ENCODE measurements around the gene LRFN3.
"Not testable (repeated sequence)": the region's sequence is repeated elsewhere in the genome, so short reads cannot be mapped to it uniquely, and the experiment has no call there.

Gene LRFN3

GRCh38 chr19:35966771-35967170 lies 30.6 kb downstream of the LRFN3 start:
- CTCF ChIA-PET, result no interaction called here
- DNase-seq (ENCODE audit: extremely low spot score), result no peak
- POLR2A ChIA-PET, result no interaction called here
- TF ChIP-seq LEF1 (IDR thresholded peaks at IDR 0.05; ENCODE audit: borderline replicate concordance) (no peak), HDGF (IDR thresholded peaks at IDR 0.05; ENCODE audit: borderline replicate concordance) (no peak), BHLHE40 (IDR thresholded peaks at IDR 0.05; ENCODE audit: borderline replicate concordance) (no peak), ELF4 (IDR thresholded peaks at IDR 0.05) (no peak), PKNOX1 (IDR thresholded peaks at IDR 0.05) (no peak), CTBP1 (IDR thresholded peaks at IDR 0.05; ENCODE audit: borderline replicate concordance) (no peak), L3MBTL2 (conservative IDR thresholded peaks at IDR 0.05) (no peak), SUZ12 (IDR thresholded peaks at IDR 0.05) (no peak), FOXM1 (IDR thresholded peaks at IDR 0.05; ENCODE audit: borderline replicate concordance) (no peak)

- CTCF ChIA-PET, result no interaction called here
Observed at GRCh38 chr19:35973487-35973886, 37.3 kb downstream of the LRFN3 start.

GRCh38 chr19:35975608-35976214 lies 39.5 kb downstream of the LRFN3 start:
- DNase-seq (ENCODE audit: extremely low spot score), result peak; percentile 46
- ChIA-PET POLR2A (interaction anchor here (0.8 to 1.0 kb wide), 2 partner anchors 29 to 328 kb away, joined by 3 read pairs; partner anchors contain the start of gene COX6B1), CTCF (no interaction called here)
- TF ChIP-seq SUZ12 (IDR thresholded peaks at IDR 0.05) (no peak), NFRKB (IDR thresholded peaks at IDR 0.05) (no peak), ARNT (IDR thresholded peaks at IDR 0.05) (no peak), FOXM1 (IDR thresholded peaks at IDR 0.05; ENCODE audit: borderline replicate concordance) (no peak), CTBP1 (IDR thresholded peaks at IDR 0.05; ENCODE audit: borderline replicate concordance) (no peak), ELF4 (IDR thresholded peaks at IDR 0.05) (no peak), BHLHE40 (IDR thresholded peaks at IDR 0.05; ENCODE audit: borderline replicate concordance) (no peak), ZNF384 (IDR thresholded peaks at IDR 0.05) (no peak), HDGF (IDR thresholded peaks at IDR 0.05; ENCODE audit: borderline replicate concordance) (no peak), FOXK2 (IDR thresholded peaks at IDR 0.05) (no peak), SP1 (IDR thresholded peaks at IDR 0.05) (no peak), TARDBP (IDR thresholded peaks at IDR 0.05) (no peak), LEF1 (IDR thresholded peaks at IDR 0.05; ENCODE audit: borderline replicate concordance) (no peak)

More at GRCh38 chr19:35973487-35973886, 37.3 kb downstream of the LRFN3 start:
- DNase-seq (ENCODE audit: extremely low spot score), result no peak
- POLR2A ChIA-PET, result no interaction called here
- no peak for TF ChIP-seq TARDBP (IDR thresholded peaks at IDR 0.05)
- no peak for TF ChIP-seq SP1 (IDR thresholded peaks at IDR 0.05)
- TF ChIP-seq HDGF (IDR thresholded peaks at IDR 0.05; ENCODE audit: borderline replicate concordance), result no peak
- TF ChIP-seq FOXA1 (IDR thresholded peaks at IDR 0.05), result no peak
- no peak for TF ChIP-seq NFRKB (IDR thresholded peaks at IDR 0.05)
- no peak for TF ChIP-seq FOXK2 (IDR thresholded peaks at IDR 0.05)
- TF ChIP-seq PKNOX1 (IDR thresholded peaks at IDR 0.05), result no peak
- no peak for TF ChIP-seq ZNF384 (IDR thresholded peaks at IDR 0.05)
- TF ChIP-seq BHLHE40 (IDR thresholded peaks at IDR 0.05; ENCODE audit: borderline replicate concordance), result no peak
- no peak for TF ChIP-seq LEF1 (IDR thresholded peaks at IDR 0.05; ENCODE audit: borderline replicate concordance)
- TF ChIP-seq ELF4 (IDR thresholded peaks at IDR 0.05), result no peak
- TF ChIP-seq SUZ12 (IDR thresholded peaks at IDR 0.05), result no peak

- ChIA-PET POLR2A (no interaction called here), CTCF (interaction anchor here (0.5 to 0.7 kb wide), 3 partner anchors 9 to 142 kb away, joined by 3 read pairs; no protein-coding TSS in a partner anchor)
- peak; percentile 61 for DNase-seq (ENCODE audit: extremely low spot score)
- TF ChIP-seq TARDBP (IDR thresholded peaks at IDR 0.05) (no peak), SP1 (IDR thresholded peaks at IDR 0.05) (no peak), ELF4 (IDR thresholded peaks at IDR 0.05) (no peak)
Observed at GRCh38 chr19:35977446-35978222, 41.5 kb downstream of the LRFN3 start.

- POLR2A ChIA-PET, result no interaction called here
- no peak for DNase-seq (ENCODE audit: extremely low spot score)
- CTCF ChIA-PET, result no interaction called here
- TF ChIP-seq TARDBP (IDR thresholded peaks at IDR 0.05), result no peak
- TF ChIP-seq SP1 (IDR thresholded peaks at IDR 0.05), result no peak
- TF ChIP-seq NFRKB (IDR thresholded peaks at IDR 0.05), result no peak
- TF ChIP-seq ZNF384 (IDR thresholded peaks at IDR 0.05), result no peak
- TF ChIP-seq HDGF (IDR thresholded peaks at IDR 0.05; ENCODE audit: borderline replicate concordance), result no peak
- TF ChIP-seq PKNOX1 (IDR thresholded peaks at IDR 0.05), result no peak
- TF ChIP-seq CTBP1 (IDR thresholded peaks at IDR 0.05; ENCODE audit: borderline replicate concordance), result no peak
- TF ChIP-seq ARNT (IDR thresholded peaks at IDR 0.05), result no peak
- no peak for TF ChIP-seq FOXM1 (IDR thresholded peaks at IDR 0.05; ENCODE audit: borderline replicate concordance)
- no peak for TF ChIP-seq L3MBTL2 (conservative IDR thresholded peaks at IDR 0.05)
- no peak for TF ChIP-seq FOXK2 (IDR thresholded peaks at IDR 0.05)
- no peak for TF ChIP-seq BHLHE40 (IDR thresholded peaks at IDR 0.05; ENCODE audit: borderline replicate concordance)
- TF ChIP-seq FOXA1 (IDR thresholded peaks at IDR 0.05), result no peak
- TF ChIP-seq ELF4 (IDR thresholded peaks at IDR 0.05), result no peak
Observed at GRCh38 chr19:35978271-35978670, 42.1 kb downstream of the LRFN3 start.

- ChIA-PET CTCF (no interaction called here), POLR2A (no interaction called here)
- DNase-seq (ENCODE audit: extremely low spot score), result no peak
- TF ChIP-seq HDGF (IDR thresholded peaks at IDR 0.05; ENCODE audit: borderline replicate concordance) (no peak), ZNF384 (IDR thresholded peaks at IDR 0.05) (no peak), LEF1 (IDR thresholded peaks at IDR 0.05; ENCODE audit: borderline replicate concordance) (no peak), FOXA1 (IDR thresholded peaks at IDR 0.05) (no peak), L3MBTL2 (conservative IDR thresholded peaks at IDR 0.05) (no peak), NFRKB (IDR thresholded peaks at IDR 0.05) (no peak), CTBP1 (IDR thresholded peaks at IDR 0.05; ENCODE audit: borderline replicate concordance) (no peak), ARNT (IDR thresholded peaks at IDR 0.05) (no peak), SUZ12 (IDR thresholded peaks at IDR 0.05) (no peak), ELF4 (IDR thresholded peaks at IDR 0.05) (no peak)
Observed at GRCh38 chr19:35978832-35979365, 42.7 kb downstream of the LRFN3 start.

GRCh38 chr19:35980997-35981396 lies 44.8 kb downstream of the LRFN3 start:
- CTCF ChIA-PET; DNase-seq (ENCODE audit: extremely low spot score); POLR2A ChIA-PET: not testable (repeated sequence)
